ENCODE measurements around the gene ARHGEF10L. TPM values are rescaled to one million over a fixed set of nuclear protein-coding genes. Genes with fewer than 3 reads are reported as not detected.

ARHGEF10L gene
- total and polyA plus RNA-seq, 4 donors = 20.7 to 61.0 (median 42.1) TPM

- Histone ChIP-seq H3K4me1 (ENCODE audit: control insufficient read depth, insufficient read depth, low read length) (peaks cover 98% of the 10 kb centered on the region), H3K36me3 (ENCODE audit: control insufficient read depth, insufficient read depth, low read length) (peaks cover 14% of the 10 kb centered on the region), H3K4me3 (ENCODE audit: low read depth, low read length) (no peak overlapping the region), H3K9me3 (ENCODE audit: control insufficient read depth, insufficient read depth, low read length) (no peaks in the 10 kb centered on the region), H3K27me3 (ENCODE audit: control insufficient read depth, insufficient read depth, low read length) (no peaks in the 10 kb centered on the region), H3K27ac (ENCODE audit: low read depth, low read length) (peak overlapping the region; percentile 86)
- 92% methylated on average over 2 of the region's 3 CpGs for WGBS (ENCODE audit: insufficient coverage)
- no peak for DNase-seq (ENCODE audit: low read depth in 4 of 6, low spot score in 6 of 6)
Observed at GRCh38 chr1:17566417-17566816, 26.9 kb downstream of the ARHGEF10L start.

GRCh38 chr1:17566892-17567291, 27.4 kb downstream of the ARHGEF10L start:
- Histone ChIP-seq H3K36me3 (ENCODE audit: control insufficient read depth, insufficient read depth, low read length) (peaks cover 12% of the 10 kb centered on the region), H3K27me3 (ENCODE audit: control insufficient read depth, insufficient read depth, low read length) (no peaks in the 10 kb centered on the region), H3K27ac (ENCODE audit: low read depth, low read length) (no peak overlapping the region), H3K9me3 (ENCODE audit: control insufficient read depth, insufficient read depth, low read length) (no peaks in the 10 kb centered on the region), H3K4me1 (ENCODE audit: control insufficient read depth, insufficient read depth, low read length) (peaks cover 98% of the 10 kb centered on the region), H3K4me3 (ENCODE audit: low read depth, low read length) (no peak overlapping the region)
- 78% methylated on average over 8 of the region's 9 CpGs for WGBS (ENCODE audit: insufficient coverage)
- no peak for DNase-seq (ENCODE audit: low read depth in 4 of 6, low spot score in 6 of 6)

GRCh38 chr1:17567582-17567981, 28.1 kb downstream of the ARHGEF10L start:
- Histone ChIP-seq H3K27ac (ENCODE audit: low read depth, low read length) (peak overlapping the region; percentile 94), H3K27me3 (ENCODE audit: control insufficient read depth, insufficient read depth, low read length) (no peaks in the 10 kb centered on the region), H3K4me1 (ENCODE audit: control insufficient read depth, insufficient read depth, low read length) (peaks cover 99% of the 10 kb centered on the region), H3K36me3 (ENCODE audit: control insufficient read depth, insufficient read depth, low read length) (peaks cover 12% of the 10 kb centered on the region), H3K9me3 (ENCODE audit: control insufficient read depth, insufficient read depth, low read length) (no peaks in the 10 kb centered on the region), H3K4me3 (ENCODE audit: low read depth, low read length) (no peak overlapping the region)
- DNase-seq (ENCODE audit: low read depth in 4 of 6, low spot score in 6 of 6) = no peak
- 77% methylated on average over 6 of the region's 6 CpGs for WGBS (ENCODE audit: insufficient coverage)

- 67% methylated on average over 7 of the region's 11 CpGs for WGBS (ENCODE audit: insufficient coverage)
- peaks cover 15% of the 10 kb centered on the region for H3K36me3 ChIP-seq (ENCODE audit: control insufficient read depth, insufficient read depth, low read length)
- H3K27me3 ChIP-seq (ENCODE audit: control insufficient read depth, insufficient read depth, low read length) = no peaks in the 10 kb centered on the region
- H3K9me3 ChIP-seq (ENCODE audit: control insufficient read depth, insufficient read depth, low read length) = no peaks in the 10 kb centered on the region
- peaks cover 100% of the 10 kb centered on the region for H3K4me1 ChIP-seq (ENCODE audit: control insufficient read depth, insufficient read depth, low read length)
- H3K4me3 ChIP-seq (ENCODE audit: low read depth, low read length) = no peak overlapping the region
- peak overlapping the region; percentile 94 for H3K27ac ChIP-seq (ENCODE audit: low read depth, low read length)
- no peak for DNase-seq (ENCODE audit: low read depth in 4 of 6, low spot score in 6 of 6)
Observed at GRCh38 chr1:17568014-17568900, 28.8 kb downstream of the ARHGEF10L start.

- peak in 5 of 6 donors; percentile 21 to 84 (median 42) for DNase-seq (ENCODE audit: low read depth in 4 of 6, low spot score in 6 of 6)
- peaks cover 100% of the 10 kb centered on the region for H3K4me1 ChIP-seq (ENCODE audit: control insufficient read depth, insufficient read depth, low read length)
- peak overlapping the region; percentile 94 for H3K27ac ChIP-seq (ENCODE audit: low read depth, low read length)
- peaks cover 11% of the 10 kb centered on the region for H3K36me3 ChIP-seq (ENCODE audit: control insufficient read depth, insufficient read depth, low read length)
- no peak overlapping the region for H3K4me3 ChIP-seq (ENCODE audit: low read depth, low read length)
- H3K9me3 ChIP-seq (ENCODE audit: control insufficient read depth, insufficient read depth, low read length) = no peaks in the 10 kb centered on the region
- WGBS (ENCODE audit: insufficient coverage) = 19% methylated on average over 16 of the region's 16 CpGs
- no peaks in the 10 kb centered on the region for H3K27me3 ChIP-seq (ENCODE audit: control insufficient read depth, insufficient read depth, low read length)
Observed at GRCh38 chr1:17569200-17570139, 30.0 kb downstream of the ARHGEF10L start.

- Histone ChIP-seq H3K9me3 (ENCODE audit: control insufficient read depth, insufficient read depth, low read length) (no peaks in the 10 kb centered on the region), H3K36me3 (ENCODE audit: control insufficient read depth, insufficient read depth, low read length) (peaks cover 11% of the 10 kb centered on the region), H3K27ac (ENCODE audit: low read depth, low read length) (peak overlapping the region; percentile 94), H3K4me1 (ENCODE audit: control insufficient read depth, insufficient read depth, low read length) (peaks cover 99% of the 10 kb centered on the region), H3K4me3 (ENCODE audit: low read depth, low read length) (no peak overlapping the region), H3K27me3 (ENCODE audit: control insufficient read depth, insufficient read depth, low read length) (no peaks in the 10 kb centered on the region)
- WGBS (ENCODE audit: insufficient coverage) = 85% methylated on average over 3 of the region's 3 CpGs
- no peak for DNase-seq (ENCODE audit: low read depth in 4 of 6, low spot score in 6 of 6)
Observed at GRCh38 chr1:17570228-17570627, 30.7 kb downstream of the ARHGEF10L start.

- DNase-seq (ENCODE audit: low read depth in 4 of 6, low spot score in 6 of 6) = no peak
- H3K4me3 ChIP-seq (ENCODE audit: low read depth, low read length) = no peak overlapping the region
- peak overlapping the region; percentile 89 for H3K27ac ChIP-seq (ENCODE audit: low read depth, low read length)
- peaks cover 11% of the 10 kb centered on the region for H3K36me3 ChIP-seq (ENCODE audit: control insufficient read depth, insufficient read depth, low read length)
- H3K9me3 ChIP-seq (ENCODE audit: control insufficient read depth, insufficient read depth, low read length) = no peaks in the 10 kb centered on the region
- 56% methylated on average over 7 of the region's 9 CpGs for WGBS (ENCODE audit: insufficient coverage)
- H3K27me3 ChIP-seq (ENCODE audit: control insufficient read depth, insufficient read depth, low read length) = no peaks in the 10 kb centered on the region
- H3K4me1 ChIP-seq (ENCODE audit: control insufficient read depth, insufficient read depth, low read length) = peaks cover 89% of the 10 kb centered on the region
Observed at GRCh38 chr1:17572264-17572985, 32.9 kb downstream of the ARHGEF10L start.

- H3K9me3 ChIP-seq (ENCODE audit: control insufficient read depth, insufficient read depth, low read length) = no peaks in the 10 kb centered on the region
- no peak overlapping the region for H3K4me3 ChIP-seq (ENCODE audit: low read depth, low read length)
- peaks cover 11% of the 10 kb centered on the region for H3K36me3 ChIP-seq (ENCODE audit: control insufficient read depth, insufficient read depth, low read length)
- H3K27ac ChIP-seq (ENCODE audit: low read depth, low read length) = peak overlapping the region; percentile 89
- peak in 4 of 6 donors; percentile 64 to 88 (median 78) for DNase-seq (ENCODE audit: low read depth in 4 of 6, low spot score in 6 of 6)
- no peaks in the 10 kb centered on the region for H3K27me3 ChIP-seq (ENCODE audit: control insufficient read depth, insufficient read depth, low read length)
- H3K4me1 ChIP-seq (ENCODE audit: control insufficient read depth, insufficient read depth, low read length) = peaks cover 78% of the 10 kb centered on the region
- no CpG with 5 or more reads among the region's 10 CpGs for WGBS (ENCODE audit: insufficient coverage)
Observed at GRCh38 chr1:17573518-17574041, 34.1 kb downstream of the ARHGEF10L start.

GRCh38 chr1:17574516-17574915, 35.0 kb downstream of the ARHGEF10L start:
- peak overlapping the region; percentile 89 for H3K27ac ChIP-seq (ENCODE audit: low read depth, low read length)

More at GRCh38 chr1:17574516-17574915, 35.0 kb downstream of the ARHGEF10L start:
- peaks cover 10% of the 10 kb centered on the region for H3K36me3 ChIP-seq (ENCODE audit: control insufficient read depth, insufficient read depth, low read length)
- H3K4me1 ChIP-seq (ENCODE audit: control insufficient read depth, insufficient read depth, low read length) = peaks cover 70% of the 10 kb centered on the region
- H3K27me3 ChIP-seq (ENCODE audit: control insufficient read depth, insufficient read depth, low read length) = no peaks in the 10 kb centered on the region
- 43% methylated on average over 6 of the region's 11 CpGs for WGBS (ENCODE audit: insufficient coverage)
- DNase-seq (ENCODE audit: low read depth in 4 of 6, low spot score in 6 of 6) = no peak
- no peaks in the 10 kb centered on the region for H3K9me3 ChIP-seq (ENCODE audit: control insufficient read depth, insufficient read depth, low read length)
- no peak overlapping the region for H3K4me3 ChIP-seq (ENCODE audit: low read depth, low read length)
